Common myeloid progenitor, CD34-positive (primary cell): ENCODE measurements around the gene ITIH2.
"Not testable (repeated sequence)": the region's sequence is repeated elsewhere in the genome, so short reads cannot be mapped to it uniquely, and the experiment has no call there.

ENCODE experiments used
- CTCF ChIA-PET: fragments of 350-600 bp; sonication (Branson Sonifier 250); formaldehyde crosslinking; loops from one replicate; lab custom pipeline; 2021; ENCODE audit warnings: antibody characterized with exemption; lab: Charles Lee
- POLR2A ChIA-PET: fragments of 350-600 bp; sonication (Branson Sonifier 250); formaldehyde crosslinking; loops from one replicate; lab custom pipeline; 2021; ENCODE audit warnings: antibody characterized with exemption; lab: Charles Lee
- DNase-seq, 3 donors: peaks; one replicate each; pipeline versions ENCODE4 v3.0.0 to v3.0.0-alpha.2; 2013
- H3K27ac ChIP-seq, 2 experiments: 1 replicate in 1 of 2; 2 replicates in 1 of 2; pipeline ENCODE4 v1.7.0; 2013; ENCODE audit warnings: inconsistent platforms in 2 of 2, low read length in 2 of 2, mild to moderate bottlenecking in 2 of 2, low read depth in 1 of 2, moderate library complexity in 1 of 2; ENCODE audit not compliant: severe bottlenecking in 2 of 2, insufficient read depth in 1 of 2, poor library complexity in 1 of 2
- H3K27me3 ChIP-seq, 5 experiments: replicated peaks in 2 of 5; 1 replicate in 3 of 5; 2 replicates in 2 of 5; pipeline versions ENCODE4 v1.6.1 to v1.7.0; 2013; ENCODE audit warnings: low read length in 4 of 5, mild to moderate bottlenecking in 2 of 5, moderate library complexity in 2 of 5, inconsistent platforms in 1 of 5; ENCODE audit not compliant: insufficient read depth in 5 of 5, control insufficient read depth in 4 of 5
- H3K36me3 ChIP-seq, 4 experiments: 1 replicate in 2 of 4; 2 replicates in 2 of 4; pipeline versions ENCODE4 v1.6.1 to v1.7.0; 2013; ENCODE audit warnings: low read length in 3 of 4, control low read depth in 1 of 4, mild to moderate bottlenecking in 1 of 4; ENCODE audit not compliant: control insufficient read depth in 4 of 4, insufficient read depth in 4 of 4
- H3K4me1 ChIP-seq, 4 experiments: 1 replicate in 3 of 4; 2 replicates in 1 of 4; pipeline versions ENCODE4 v1.6.1 to v1.7.1; 2013; ENCODE audit warnings: low read length in 3 of 4, mild to moderate bottlenecking in 3 of 4, control low read depth in 1 of 4, inconsistent platforms in 1 of 4, moderate library complexity in 1 of 4; ENCODE audit not compliant: control insufficient read depth in 4 of 4, insufficient read depth in 4 of 4; ENCODE audit errors: control extremely low read depth in 1 of 4
- H3K4me3 ChIP-seq, 7 experiments: 1 replicate in 4 of 7; 2 replicates in 3 of 7; pipeline versions ENCODE4 v1.5.1 to v1.7.0; 2013; ENCODE audit warnings: mild to moderate bottlenecking in 7 of 7, low read length in 6 of 7, moderate library complexity in 6 of 7, inconsistent platforms in 2 of 7, low read depth in 2 of 7, control low read depth in 1 of 7; ENCODE audit not compliant: insufficient read depth in 4 of 7, control insufficient read depth in 1 of 7; ENCODE audit errors: extremely low read depth in 1 of 7
- H3K9me3 ChIP-seq, 5 experiments: 1 replicate in 4 of 5; 2 replicates in 1 of 5; pipeline versions ENCODE4 v1.6.1 to v1.7.1; 2013; ENCODE audit warnings: low read length in 4 of 5, mild to moderate bottlenecking in 2 of 5, inconsistent platforms in 1 of 5, low read depth in 1 of 5, moderate library complexity in 1 of 5; ENCODE audit not compliant: control insufficient read depth in 4 of 5, insufficient read depth in 2 of 5; ENCODE audit errors: control extremely low read depth in 1 of 5
- WGBS: methylation state at CpG from one replicate; pipeline ENCODE4 v1.1.5; 2013; ENCODE audit not compliant: insufficient coverage; 5-methylcytosine and 5-hydroxymethylcytosine counted together

ITIH2 gene

DNA sequence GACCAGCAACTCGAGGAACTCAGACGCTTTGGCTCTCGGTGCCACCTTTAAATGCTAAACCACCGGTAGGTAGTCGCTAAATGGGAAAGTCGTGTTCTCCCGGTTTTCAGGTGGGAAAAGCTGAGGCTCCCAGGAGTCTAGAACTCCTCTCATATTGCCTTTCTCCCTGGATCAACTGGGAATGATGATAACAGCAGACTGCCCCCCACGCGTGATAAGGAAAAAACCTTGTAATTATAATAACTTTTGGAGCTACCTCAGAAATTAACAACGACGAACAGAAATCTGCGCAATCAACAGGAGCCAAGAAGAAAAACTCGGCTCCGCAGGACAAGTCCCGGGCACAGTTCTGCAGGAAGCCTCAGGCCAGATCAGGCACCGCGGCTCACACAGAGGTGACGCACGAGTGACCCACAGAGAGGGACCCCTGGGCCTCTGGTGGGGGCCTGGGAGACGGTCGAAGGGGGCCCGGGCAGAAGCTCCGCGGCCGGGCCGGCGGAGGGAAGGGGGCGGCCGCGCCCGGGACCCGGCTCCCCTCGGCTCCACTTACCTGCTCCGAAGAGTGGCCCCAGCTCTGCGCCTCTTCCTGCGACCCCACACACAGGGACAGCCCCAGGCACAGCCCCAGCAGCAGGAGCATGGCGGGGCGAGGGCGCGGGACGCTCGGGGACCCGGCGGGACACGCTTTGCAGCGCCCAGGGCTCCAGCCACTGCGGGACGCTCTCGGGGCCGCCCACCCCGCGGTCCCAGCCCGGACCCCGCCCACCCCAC, 36.7 kb upstream of the ITIH2 start, which contains the start of gene ITIH5:
ITIH5 (minus strand) TSS at position 714 of the 771 bp plus-strand sequence; CDS start at position 640, 74 bp downstream.
- peak within 1 kb of the TSS in 6 of 7 experiments; percentile 46 to 74 (median 62) for H3K4me3 ChIP-seq
- H3K36me3 ChIP-seq: no peaks in the 10 kb centered on the region
- H3K27me3 ChIP-seq: peaks cover 11 to 75% (median 31%) of the 10 kb centered on the region in 5 experiments
- CTCF ChIA-PET: interaction anchor here (0.7 to 1.6 kb wide), 2 partner anchors 20 to 44 kb away, joined by 4 to 6 read pairs; no protein-coding TSS in a partner anchor
- under 1% methylated on average over 34 of the region's 54 CpGs for WGBS
- peaks cover 4 to 11% (median 8%) of the 10 kb centered on the region in 4 experiments for H3K4me1 ChIP-seq
- POLR2A ChIA-PET: no interaction called here
- peak in 2 of 3 donors; percentile 18 to 20 for DNase-seq
- no peak within 1 kb of the TSS for H3K27ac ChIP-seq
- H3K9me3 ChIP-seq: no peaks in the 10 kb centered on the region

DNA sequence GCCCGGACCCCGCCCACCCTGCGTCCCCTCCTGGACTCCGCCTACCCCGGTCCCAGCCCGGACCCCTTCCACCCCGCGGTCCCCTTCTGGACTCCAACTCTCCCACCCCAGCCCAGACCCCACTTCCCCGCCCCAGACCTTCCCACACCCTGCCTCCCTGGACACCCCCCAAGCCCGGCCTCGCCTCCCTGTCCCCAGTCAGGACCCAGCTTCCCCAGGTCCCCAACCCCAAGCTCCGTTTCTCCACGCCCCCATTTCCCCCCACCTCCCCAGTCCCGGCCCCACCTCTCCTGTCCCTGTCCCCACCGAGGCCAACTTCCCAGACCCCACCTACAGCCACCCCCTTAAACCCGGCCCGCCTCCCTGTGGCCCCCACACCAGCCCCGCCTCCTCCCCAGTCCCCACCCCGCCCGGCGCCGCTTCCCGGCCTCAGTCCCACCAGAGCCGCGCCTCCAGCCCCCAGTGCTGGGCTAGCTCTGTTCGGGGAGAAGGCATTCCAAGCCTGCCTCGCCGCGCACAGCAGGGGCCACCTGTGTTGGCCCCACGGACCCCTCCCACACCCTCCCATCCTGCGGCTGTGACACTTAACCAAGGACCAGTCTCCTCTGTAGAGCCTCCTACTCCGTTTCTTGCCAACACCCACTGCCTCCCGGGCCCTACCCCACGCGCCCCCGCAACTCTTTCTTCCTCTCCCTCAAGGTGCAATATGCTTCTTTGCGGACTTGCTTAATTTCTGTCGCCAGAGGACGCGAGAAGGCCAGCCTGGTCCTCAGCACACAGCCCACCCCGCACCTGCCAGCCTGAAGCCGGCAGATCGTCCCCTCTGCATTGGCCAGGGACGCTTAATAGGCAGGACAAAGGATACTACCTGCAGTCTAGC, 35.6 kb upstream of the ITIH2 start:
- Histone ChIP-seq H3K27me3 (peaks cover 11 to 72% (median 31%) of the 10 kb centered on the region in 5 experiments), H3K9me3 (no peaks in the 10 kb centered on the region), H3K27ac (no peak overlapping the region), H3K4me3 (peak overlapping the region in 3 of 7 experiments; percentile 19 to 40 (median 35)), H3K4me1 (peaks cover 4 to 11% (median 8%) of the 10 kb centered on the region in 4 experiments), H3K36me3 (no peaks in the 10 kb centered on the region)
- POLR2A ChIA-PET: no interaction called here
- CTCF ChIA-PET: no interaction called here
- DNase-seq: peak; percentile 6 to 49 (median 14)
- WGBS: 4% methylated on average over 26 of the region's 44 CpGs

DNA sequence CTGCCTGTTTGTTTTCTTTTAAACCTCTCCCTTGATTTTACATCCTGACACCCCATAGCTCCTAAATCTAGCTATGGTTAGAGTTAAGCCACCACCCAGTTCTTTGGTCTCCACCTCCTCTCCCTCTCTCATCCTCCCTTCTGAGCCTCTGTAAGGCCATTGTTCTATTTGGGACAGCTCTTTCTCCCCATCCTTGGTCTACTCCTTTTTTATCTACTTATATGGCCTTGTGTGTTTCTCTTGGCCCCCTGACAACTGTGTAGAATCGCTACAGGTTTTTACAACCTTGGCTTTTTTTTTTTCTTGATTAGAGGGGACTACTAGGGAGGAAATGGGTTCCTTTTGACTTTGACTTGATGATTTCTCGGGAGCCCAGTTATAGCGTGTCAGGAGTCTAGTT, 33.0 kb upstream of the ITIH2 start:
- Histone ChIP-seq H3K36me3 (no peaks in the 10 kb centered on the region), H3K27ac (no peak overlapping the region), H3K9me3 (no peaks in the 10 kb centered on the region), H3K4me3 (no peak overlapping the region), H3K4me1 (peaks cover 4 to 11% (median 8%) of the 10 kb centered on the region in 4 experiments), H3K27me3 (peaks cover 14 to 69% (median 28%) of the 10 kb centered on the region in 5 experiments)
- DNase-seq: no peak
- no CpG with 5 or more reads among the region's 3 CpGs for WGBS
- CTCF ChIA-PET: no interaction called here
- POLR2A ChIA-PET: no interaction called here

DNA sequence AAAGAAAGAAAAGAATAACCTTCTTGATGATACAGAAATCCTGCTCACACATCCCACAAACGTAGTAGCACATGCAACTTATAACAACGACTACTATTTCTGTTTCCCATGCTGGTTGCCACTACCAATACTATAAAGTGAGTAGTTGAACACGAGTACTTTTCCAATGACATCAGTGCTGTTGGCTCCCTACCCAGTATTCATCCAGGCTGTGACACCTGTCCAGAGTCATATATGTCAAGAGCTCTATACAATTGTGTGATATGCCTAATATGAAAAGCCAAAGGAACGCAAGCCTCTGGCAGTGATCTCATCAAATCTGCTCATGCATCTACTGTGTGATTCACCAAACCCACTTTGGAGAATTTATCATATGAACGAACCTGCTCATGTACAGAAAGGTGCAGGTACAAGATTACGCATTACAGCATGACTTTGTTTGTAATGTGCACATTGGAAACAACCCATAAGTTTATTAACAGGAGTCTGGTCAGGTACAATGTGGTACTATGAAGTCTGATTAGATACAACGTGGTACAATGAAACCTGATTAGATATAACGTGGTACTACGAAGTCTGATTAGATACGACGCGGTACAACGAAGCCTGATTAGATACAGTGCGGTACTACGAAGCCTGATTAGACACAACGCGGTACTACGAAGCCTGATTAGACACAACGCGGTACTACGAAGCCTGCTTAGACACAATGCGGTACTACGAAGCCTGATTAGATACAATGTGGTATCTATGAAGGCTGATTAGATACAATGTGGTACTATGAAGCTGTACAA, 30.6 kb upstream of the ITIH2 start:
- Histone ChIP-seq H3K27ac (no peak overlapping the region), H3K9me3 (no peaks in the 10 kb centered on the region), H3K4me3 (no peak overlapping the region), H3K36me3 (no peaks in the 10 kb centered on the region), H3K27me3 (peaks cover 6 to 62% (median 16%) of the 10 kb centered on the region in 5 experiments), H3K4me1 (no peaks in the 10 kb centered on the region)
- 95% methylated on average over 21 of the region's 23 CpGs for WGBS
- POLR2A ChIA-PET: no interaction called here
- CTCF ChIA-PET: no interaction called here
- no peak for DNase-seq

DNA sequence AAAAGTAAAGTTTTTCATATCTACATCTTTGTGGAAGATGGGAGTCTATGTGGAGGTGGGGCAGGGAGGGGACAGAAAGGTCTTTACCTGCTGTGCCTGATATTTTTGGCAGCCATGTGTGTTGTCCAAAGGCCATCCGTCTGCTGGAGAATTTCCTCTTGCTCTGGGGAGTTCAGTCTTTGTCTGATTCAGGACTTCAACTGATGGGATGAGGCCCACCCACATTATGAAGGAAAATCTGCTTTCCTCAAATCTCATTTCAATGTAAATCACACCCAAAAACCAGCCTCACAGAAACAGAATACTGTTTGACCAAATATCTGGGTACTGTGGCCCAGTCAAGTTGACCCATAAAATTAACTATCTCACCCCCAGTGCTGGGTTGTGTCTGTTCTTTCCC, 23.9 kb upstream of the ITIH2 start:
- DNase-seq: no peak
- peaks cover 0 to 14% (median 4%) of the 10 kb centered on the region in 5 experiments for H3K27me3 ChIP-seq
- no peak overlapping the region for H3K4me3 ChIP-seq
- CTCF ChIA-PET: no interaction called here
- WGBS: no CpG with 5 or more reads among the region's 1 CpG
- H3K36me3 ChIP-seq: no peaks in the 10 kb centered on the region
- no peaks in the 10 kb centered on the region for H3K4me1 ChIP-seq
- no peak overlapping the region for H3K27ac ChIP-seq
- POLR2A ChIA-PET: no interaction called here
- peaks cover 0 to 4% (median 2%) of the 10 kb centered on the region in 5 experiments for H3K9me3 ChIP-seq

DNA sequence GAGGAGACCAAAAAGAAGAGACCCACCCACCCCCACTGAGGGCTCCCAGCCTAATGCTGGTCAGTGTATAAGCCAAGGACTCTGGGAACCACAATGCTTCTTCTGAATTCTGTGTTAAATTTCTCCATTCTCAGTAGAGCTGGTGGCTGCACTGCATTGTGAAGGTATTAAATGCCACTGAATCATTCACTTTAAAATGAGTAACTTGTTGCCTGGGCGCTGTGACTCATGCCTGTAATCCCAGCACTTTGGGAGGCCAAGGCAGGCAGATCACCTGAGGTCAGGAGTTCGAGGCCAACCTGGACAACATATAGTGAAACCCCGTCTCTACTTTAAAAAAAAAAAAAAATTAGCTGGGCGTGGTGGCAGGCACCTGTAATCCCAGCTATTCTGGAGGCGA, 23.0 kb upstream of the ITIH2 start:
- WGBS: 93% methylated on average over 3 of the region's 5 CpGs
- POLR2A ChIA-PET, H3K27ac ChIP-seq, H3K4me1 ChIP-seq, H3K27me3 ChIP-seq, DNase-seq, H3K4me3 ChIP-seq, H3K36me3 ChIP-seq, H3K9me3 ChIP-seq: not testable (repeated sequence)
- CTCF ChIA-PET: interaction anchor here (0.6 kb wide), 2 partner anchors 121 to 795 kb away, joined by 3 read pairs; no protein-coding TSS in a partner anchor
